HUES6 (cell line): Measurements from ENCODE around the gene SECTM1.

Experiments
- H3K27ac ChIP-seq: 2 replicates; pipeline ENCODE4 v1.7.0; 2013; ENCODE audit warnings: low read depth, mild to moderate bottlenecking, low read length, inconsistent platforms
- H3K27me3 ChIP-seq: 2 replicates; pipeline ENCODE4 v1.6.1; 2013; ENCODE audit warnings: low read length; ENCODE audit not compliant: control insufficient read depth, insufficient read depth
- H3K36me3 ChIP-seq: 2 replicates; pipeline ENCODE4 v1.6.1; 2013; ENCODE audit warnings: low read length; ENCODE audit not compliant: control insufficient read depth, insufficient read depth
- H3K4me1 ChIP-seq: 2 replicates; pipeline ENCODE4 v1.6.1; 2013; ENCODE audit warnings: low read length; ENCODE audit not compliant: control insufficient read depth, insufficient read depth
- H3K4me3 ChIP-seq: 2 replicates; pipeline ENCODE4 v1.5.1; 2013; ENCODE audit warnings: low read depth, low read length
- H3K9ac ChIP-seq: one replicate; pipeline ENCODE4 v1.6.1; 2013; ENCODE audit warnings: mild to moderate bottlenecking, low read length
- H3K9me3 ChIP-seq: 2 replicates; pipeline ENCODE4 v1.6.1; 2013; ENCODE audit warnings: low read depth, low read length; ENCODE audit not compliant: control insufficient read depth, insufficient read depth

Gene SECTM1

GRCh38 chr17:82278308-82278707 is 55.3 kb downstream of the SECTM1 start:
- Histone ChIP-seq H3K36me3 (no peaks in the 10 kb centered on the region), H3K4me1 (peaks cover 25% of the 10 kb centered on the region), H3K27ac (no peak overlapping the region), H3K27me3 (0 out of 2 replicates have a peak, but pooled peaks cover 3% of the 10 kb centered on the region), H3K9ac (no peak overlapping the region), H3K4me3 (no peak overlapping the region), H3K9me3 (no peaks in the 10 kb centered on the region)

GRCh38 chr17:82277851-82278250 is 55.7 kb downstream of the SECTM1 start:
- Histone ChIP-seq H3K9ac (no peak overlapping the region), H3K36me3 (no peaks in the 10 kb centered on the region), H3K4me3 (no peak overlapping the region), H3K4me1 (peaks cover 25% of the 10 kb centered on the region), H3K27me3 (0 out of 2 replicates have a peak, but pooled peaks cover 3% of the 10 kb centered on the region), H3K9me3 (no peaks in the 10 kb centered on the region), H3K27ac (no peak overlapping the region)

DNA sequence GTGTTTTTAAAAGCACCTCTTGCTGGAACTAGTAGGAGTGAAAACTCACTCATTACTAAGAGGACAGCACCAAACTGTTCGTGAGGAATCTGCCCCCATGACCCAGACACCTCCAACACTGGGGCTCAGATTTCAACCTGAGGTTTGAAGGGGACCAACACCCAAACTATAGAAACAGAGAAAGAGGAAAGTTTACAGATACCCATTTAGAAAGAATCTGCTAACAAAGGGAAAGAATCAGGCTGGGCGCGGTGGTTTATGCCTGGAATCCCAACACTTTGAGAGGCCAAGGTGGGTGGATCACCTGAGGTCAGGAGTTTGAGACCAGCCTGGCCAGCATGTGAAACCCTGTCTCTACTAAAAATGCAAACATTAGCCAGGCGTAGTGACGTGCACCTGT is 56.6 kb downstream of the SECTM1 start:
- H3K36me3 ChIP-seq = peaks cover 1% of the 10 kb centered on the region
- peaks cover 25% of the 10 kb centered on the region for H3K4me1 ChIP-seq
- no peak overlapping the region for H3K4me3 ChIP-seq
- H3K27me3 ChIP-seq = 0 out of 2 replicates have a peak, but pooled peaks cover 3% of the 10 kb centered on the region
- H3K9ac ChIP-seq = no peak overlapping the region
- H3K27ac ChIP-seq = no peak overlapping the region
- H3K9me3 ChIP-seq = no peaks in the 10 kb centered on the region

GRCh38 chr17:82275326-82275725 is 58.2 kb downstream of the SECTM1 start:
- Histone ChIP-seq H3K36me3 (peaks cover 15% of the 10 kb centered on the region), H3K27me3 (0 out of 2 replicates have a peak, but pooled peaks cover 3% of the 10 kb centered on the region), H3K4me3 (no peak overlapping the region), H3K27ac (no peak overlapping the region), H3K4me1 (peaks cover 29% of the 10 kb centered on the region), H3K9me3 (no peaks in the 10 kb centered on the region), H3K9ac (no peak overlapping the region)

- Histone ChIP-seq H3K4me1 (peaks cover 35% of the 10 kb centered on the region), H3K27me3 (0 out of 2 replicates have a peak, but pooled peaks cover 3% of the 10 kb centered on the region), H3K27ac (no peak overlapping the region), H3K9ac (no peak overlapping the region), H3K9me3 (no peaks in the 10 kb centered on the region), H3K4me3 (peak overlapping the region; percentile 86), H3K36me3 (peaks cover 22% of the 10 kb centered on the region)
Observed at GRCh38 chr17:82274134-82275020, 59.2 kb downstream of the SECTM1 start.

- H3K9me3 ChIP-seq = no peaks in the 10 kb centered on the region
- H3K4me3 ChIP-seq = peak within 1 kb of the TSS; percentile 86
- H3K4me1 ChIP-seq = peaks cover 34% of the 10 kb centered on the region
- peak within 1 kb of the TSS; percentile 89 for H3K9ac ChIP-seq
- H3K27ac ChIP-seq = peak within 1 kb of the TSS; percentile 100
- H3K36me3 ChIP-seq = peaks cover 29% of the 10 kb centered on the region
- H3K27me3 ChIP-seq = 0 out of 2 replicates have a peak, but pooled peaks cover 3% of the 10 kb centered on the region
Observed at GRCh38 chr17:82273327-82274133, 60.0 kb downstream of the SECTM1 start, which contains the start of gene CSNK1D. Gene CSNK1D, minus strand, starts transcription at chr17:82273700. Its CDS starts 319 bp downstream, at chr17:82273381.

GRCh38 chr17:82272495-82273326 is 60.9 kb downstream of the SECTM1 start:
- peak overlapping the region; percentile 86 for H3K4me3 ChIP-seq
- peaks cover 36% of the 10 kb centered on the region for H3K36me3 ChIP-seq
- H3K27ac ChIP-seq = peak overlapping the region; percentile 100
- H3K27me3 ChIP-seq = 0 out of 2 replicates have a peak, but pooled peaks cover 3% of the 10 kb centered on the region
- H3K9me3 ChIP-seq = no peaks in the 10 kb centered on the region
- H3K4me1 ChIP-seq = peaks cover 34% of the 10 kb centered on the region
- peak overlapping the region; percentile 89 for H3K9ac ChIP-seq

DNA sequence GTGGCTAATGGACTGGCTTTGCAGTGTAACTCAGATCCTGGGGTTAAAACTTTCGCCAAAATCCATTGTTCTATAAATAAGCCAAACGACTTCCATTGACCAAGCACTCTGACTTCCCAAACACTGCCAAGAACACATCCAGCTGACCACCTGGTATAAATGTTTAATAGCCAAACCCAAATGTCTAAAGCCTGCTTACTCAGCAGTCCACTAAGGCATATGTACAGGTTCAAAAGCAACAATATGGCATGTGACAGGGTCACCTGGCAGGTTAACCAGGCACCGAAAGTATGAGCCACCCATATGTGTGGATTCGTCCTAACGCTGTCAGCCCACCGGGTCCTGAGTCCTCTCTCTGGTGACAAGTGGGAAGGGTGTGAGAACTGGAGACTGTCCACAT is 62.2 kb downstream of the SECTM1 start:
- H3K27me3 ChIP-seq = 0 out of 2 replicates have a peak, but pooled peaks cover 3% of the 10 kb centered on the region
- H3K27ac ChIP-seq = no peak overlapping the region
- H3K36me3 ChIP-seq = peaks cover 48% of the 10 kb centered on the region
- no peaks in the 10 kb centered on the region for H3K9me3 ChIP-seq
- no peak overlapping the region for H3K4me3 ChIP-seq
- peaks cover 29% of the 10 kb centered on the region for H3K4me1 ChIP-seq
- no peak overlapping the region for H3K9ac ChIP-seq
